Activated CD4-positive, alpha-beta T cell treated with anti-CD3 and anti-CD28 coated beads for 24 hours (primary cell): ENCODE data around the gene NDUFA5.
"Not testable (repeated sequence)": the region's sequence is repeated elsewhere in the genome, so short reads cannot be mapped to it uniquely, and the experiment has no call there.

Source experiments
- DNase-seq, 2 donors: peaks; one replicate each; pipeline ENCODE4 v3.0.0-alpha.2; 2020; ENCODE audit warnings: low read depth in 2 of 2

Gene NDUFA5

GRCh38 chr7:123557016-123557397 lies 611 bp downstream of the NDUFA5 start:
- no peak for DNase-seq

GRCh38 chr7:123555484-123555883 lies 2.1 kb downstream of the NDUFA5 start:
- no peak for DNase-seq

GRCh38 chr7:123553159-123553558 lies 4.5 kb downstream of the NDUFA5 start:
- DNase-seq = no peak

- DNase-seq = no peak
Measured at GRCh38 chr7:123552641-123553040, 5.0 kb downstream of the NDUFA5 start.

GRCh38 chr7:123552134-123552533 lies 5.5 kb downstream of the NDUFA5 start:
- not testable (repeated sequence) for DNase-seq

- DNase-seq = no peak
Measured at GRCh38 chr7:123548406-123548805, 9.2 kb downstream of the NDUFA5 start.

GRCh38 chr7:123539871-123540270 lies 17.7 kb downstream of the NDUFA5 start:
- no peak for DNase-seq

GRCh38 chr7:123538897-123539296 lies 18.7 kb downstream of the NDUFA5 start:
- DNase-seq = no peak

- no peak for DNase-seq
Measured at GRCh38 chr7:123538189-123538714, 19.4 kb downstream of the NDUFA5 start.

GRCh38 chr7:123537026-123537642 lies 20.5 kb downstream of the NDUFA5 start:
- no peak for DNase-seq

GRCh38 chr7:123535517-123535916 lies 22.1 kb downstream of the NDUFA5 start:
- no peak for DNase-seq

GRCh38 chr7:123534383-123535260 lies 23.0 kb downstream of the NDUFA5 start, which contains the start of gene IQUB:
IQUB (minus strand) TSS chr7:123534595; CDS start chr7:123512340, 22,255 bp downstream.
- DNase-seq = peak; percentile 96 to 99

GRCh38 chr7:123533929-123534382 lies 23.7 kb downstream of the NDUFA5 start:
- DNase-seq = no peak

GRCh38 chr7:123533553-123533917 lies 24.1 kb downstream of the NDUFA5 start:
- DNase-seq = no peak

- peak in 1 of 2 donors; percentile 10 for DNase-seq
Measured at GRCh38 chr7:123532788-123533552, 24.6 kb downstream of the NDUFA5 start.

GRCh38 chr7:123532343-123532742 lies 25.3 kb downstream of the NDUFA5 start:
- not testable (repeated sequence) for DNase-seq

- DNase-seq = not testable (repeated sequence)
Measured at GRCh38 chr7:123530035-123530591, 27.5 kb downstream of the NDUFA5 start.

GRCh38 chr7:123528265-123528664 lies 29.4 kb downstream of the NDUFA5 start:
- no peak for DNase-seq

GRCh38 chr7:123527712-123528225 lies 29.8 kb downstream of the NDUFA5 start:
- DNase-seq = not testable (repeated sequence)

- DNase-seq = not testable (repeated sequence)
Measured at GRCh38 chr7:123526533-123526932, 31.1 kb downstream of the NDUFA5 start.

GRCh38 chr7:123522066-123522465 lies 35.6 kb downstream of the NDUFA5 start:
- no peak for DNase-seq
